ENCODE data around the gene ZYX.

ZYX gene

DNA sequence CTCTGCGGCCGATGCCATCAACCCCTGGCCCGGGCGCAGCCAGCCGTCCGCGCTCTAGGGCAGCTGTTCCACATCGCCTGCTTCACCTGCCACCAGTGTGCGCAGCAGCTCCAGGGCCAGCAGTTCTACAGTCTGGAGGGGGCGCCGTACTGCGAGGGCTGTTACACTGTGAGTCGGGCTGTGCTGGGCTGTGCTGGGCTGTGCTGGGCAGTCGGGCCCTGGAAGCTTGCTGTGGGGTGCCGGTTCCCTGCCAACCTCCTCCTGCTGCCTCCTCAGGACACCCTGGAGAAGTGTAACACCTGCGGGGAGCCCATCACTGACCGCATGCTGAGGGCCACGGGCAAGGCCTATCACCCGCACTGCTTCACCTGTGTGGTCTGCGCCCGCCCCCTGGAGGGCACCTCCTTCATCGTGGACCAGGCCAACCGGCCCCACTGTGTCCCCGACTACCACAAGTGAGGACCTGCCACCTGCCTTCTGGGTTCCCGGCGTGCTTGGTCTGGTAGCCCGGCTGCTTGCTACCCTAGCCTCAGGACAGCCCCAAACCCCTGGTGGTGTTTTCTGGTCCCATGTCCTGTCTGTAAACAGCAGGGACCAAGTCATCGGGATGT, 7.5 kb downstream of the ZYX start:
- H3K4me3 ChIP-seq (ENCODE audit: insufficient read depth, low read length, poor library complexity, severe bottlenecking), result no peak overlapping the region
- no peaks in the 10 kb centered on the region for H3K79me2 ChIP-seq (ENCODE audit: insufficient read depth, low read length)
- H3K27ac ChIP-seq (ENCODE audit: low read depth, low read length), result no peak overlapping the region
- H2AFZ ChIP-seq (ENCODE audit: low read depth, low read length, severe bottlenecking), result no peak overlapping the region
- H3K27me3 ChIP-seq (ENCODE audit: low read length), result no peaks in the 10 kb centered on the region
- no peak overlapping the region for H3K4me2 ChIP-seq (ENCODE audit: low read depth, low read length, poor library complexity, severe bottlenecking)
- no peak overlapping the region for H3K9ac ChIP-seq (ENCODE audit: low read length)
- H3K9me2 ChIP-seq (replicated peaks; ENCODE audit: insufficient read depth, low read length), result no peaks in the 10 kb centered on the region
- no peaks in the 10 kb centered on the region for H4K20me1 ChIP-seq (ENCODE audit: low read depth, low read length)
- H3K9me3 ChIP-seq (ENCODE audit: insufficient read depth, low read length), result no peaks in the 10 kb centered on the region
- H3K36me3 ChIP-seq (ENCODE audit: low read length), result no peaks in the 10 kb centered on the region
- H3F3A ChIP-seq (ENCODE audit: insufficient read depth), result no peaks in the 10 kb centered on the region
- TF ChIP-seq, protein P1, sequence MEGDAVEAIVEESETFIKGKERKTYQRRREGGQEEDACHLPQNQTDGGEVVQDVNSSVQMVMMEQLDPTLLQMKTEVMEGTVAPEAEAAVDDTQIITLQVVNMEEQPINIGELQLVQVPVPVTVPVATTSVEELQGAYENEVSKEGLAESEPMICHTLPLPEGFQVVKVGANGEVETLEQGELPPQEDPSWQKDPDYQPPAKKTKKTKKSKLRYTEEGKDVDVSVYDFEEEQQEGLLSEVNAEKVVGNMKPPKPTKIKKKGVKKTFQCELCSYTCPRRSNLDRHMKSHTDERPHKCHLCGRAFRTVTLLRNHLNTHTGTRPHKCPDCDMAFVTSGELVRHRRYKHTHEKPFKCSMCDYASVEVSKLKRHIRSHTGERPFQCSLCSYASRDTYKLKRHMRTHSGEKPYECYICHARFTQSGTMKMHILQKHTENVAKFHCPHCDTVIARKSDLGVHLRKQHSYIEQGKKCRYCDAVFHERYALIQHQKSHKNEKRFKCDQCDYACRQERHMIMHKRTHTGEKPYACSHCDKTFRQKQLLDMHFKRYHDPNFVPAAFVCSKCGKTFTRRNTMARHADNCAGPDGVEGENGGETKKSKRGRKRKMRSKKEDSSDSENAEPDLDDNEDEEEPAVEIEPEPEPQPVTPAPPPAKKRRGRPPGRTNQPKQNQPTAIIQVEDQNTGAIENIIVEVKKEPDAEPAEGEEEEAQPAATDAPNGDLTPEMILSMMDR (IDR thresholded peaks at IDR 0.05; ENCODE audit: insufficient read depth, low read length, poor library complexity, severe bottlenecking), result no peak
- TF ChIP-seq EZH2phosphoT487 (conservative IDR thresholded peaks at IDR 0.05; ENCODE audit: low read length), result no peak

DNA sequence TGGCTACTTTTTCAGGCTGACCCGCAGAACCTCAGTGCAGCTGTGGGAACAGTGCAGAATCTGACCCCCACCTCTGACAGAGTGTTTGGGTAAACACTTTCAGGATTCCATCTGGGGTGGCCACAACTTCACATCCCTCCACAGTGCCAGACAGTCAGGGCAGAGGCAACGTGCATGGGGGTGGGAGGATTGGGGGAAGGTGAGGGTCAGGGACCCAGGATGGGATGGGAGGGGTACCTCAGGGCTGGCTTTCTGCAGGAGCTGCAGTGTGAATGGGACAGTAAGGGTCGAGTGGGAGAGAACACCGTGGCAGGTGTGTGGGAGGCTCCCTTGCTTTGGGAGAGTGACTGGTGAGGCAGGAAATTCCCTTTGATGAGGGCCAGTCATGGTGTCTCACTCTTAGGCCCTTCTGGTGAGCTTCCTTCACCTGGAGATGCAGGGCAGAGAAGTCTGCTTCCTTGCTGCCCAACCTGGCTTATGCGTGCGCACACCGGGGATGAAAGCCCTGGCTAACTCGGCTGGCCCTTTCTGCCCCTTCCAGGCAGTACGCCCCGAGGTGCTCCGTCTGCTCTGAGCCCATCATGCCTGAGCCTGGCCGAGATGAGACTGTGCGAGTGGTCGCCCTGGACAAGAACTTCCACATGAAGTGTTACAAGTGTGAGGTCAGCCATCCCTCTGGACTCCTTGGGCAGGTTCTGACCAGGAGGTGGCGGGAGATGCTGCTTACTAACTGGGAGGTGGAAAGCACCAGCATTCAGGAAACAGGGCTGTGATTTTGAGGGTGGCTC, 8.4 kb downstream of the ZYX start:
- Histone ChIP-seq H3K9me3 (ENCODE audit: insufficient read depth, low read length) (no peaks in the 10 kb centered on the region), H3K4me3 (ENCODE audit: insufficient read depth, low read length, poor library complexity, severe bottlenecking) (no peak overlapping the region), H3K9ac (ENCODE audit: low read length) (no peak overlapping the region), H3K4me2 (ENCODE audit: low read depth, low read length, poor library complexity, severe bottlenecking) (no peak overlapping the region), H3F3A (ENCODE audit: insufficient read depth) (no peaks in the 10 kb centered on the region), H3K36me3 (ENCODE audit: low read length) (no peaks in the 10 kb centered on the region), H3K27me3 (ENCODE audit: low read length) (no peaks in the 10 kb centered on the region), H2AFZ (ENCODE audit: low read depth, low read length, severe bottlenecking) (no peak overlapping the region), H3K27ac (ENCODE audit: low read depth, low read length) (no peak overlapping the region), H3K9me2 (replicated peaks; ENCODE audit: insufficient read depth, low read length) (no peaks in the 10 kb centered on the region), H4K20me1 (ENCODE audit: low read depth, low read length) (no peaks in the 10 kb centered on the region), H3K79me2 (ENCODE audit: insufficient read depth, low read length) (no peaks in the 10 kb centered on the region)
- TF ChIP-seq, protein P1 (IDR thresholded peaks at IDR 0.05; ENCODE audit: insufficient read depth, low read length, poor library complexity, severe bottlenecking), result no peak
- no peak for TF ChIP-seq EZH2phosphoT487 (conservative IDR thresholded peaks at IDR 0.05; ENCODE audit: low read length)

DNA sequence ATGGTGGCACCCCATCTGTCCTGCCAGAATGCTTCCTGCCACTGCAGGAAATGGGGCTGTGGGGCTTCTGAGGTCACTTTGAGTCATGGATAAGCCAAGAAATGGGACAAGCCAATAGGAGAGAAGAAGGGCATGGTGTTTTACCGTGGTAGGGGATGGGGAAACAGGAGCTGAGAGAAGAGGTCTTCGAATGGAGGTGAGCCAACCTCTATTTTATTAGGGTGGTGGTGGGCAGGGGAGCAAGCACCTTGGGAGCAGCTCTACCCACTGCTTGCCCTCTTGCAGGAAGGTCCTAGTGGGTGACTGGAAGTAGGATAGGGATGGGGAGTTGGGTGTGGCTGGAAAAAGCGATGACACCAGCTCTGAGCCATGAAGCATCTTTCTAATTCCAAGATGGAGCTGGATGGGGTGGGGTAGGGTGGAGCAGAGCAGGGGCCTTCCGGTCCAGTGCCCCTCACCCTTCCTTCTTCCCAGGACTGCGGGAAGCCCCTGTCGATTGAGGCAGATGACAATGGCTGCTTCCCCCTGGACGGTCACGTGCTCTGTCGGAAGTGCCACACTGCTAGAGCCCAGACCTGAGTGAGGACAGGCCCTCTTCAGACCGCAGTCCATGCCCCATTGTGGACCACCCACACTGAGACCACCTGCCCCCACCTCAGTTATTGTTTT, 9.1 kb downstream of the ZYX start:
- Histone ChIP-seq H3K4me3 (ENCODE audit: insufficient read depth, low read length, poor library complexity, severe bottlenecking) (no peak overlapping the region), H4K20me1 (ENCODE audit: low read depth, low read length) (no peaks in the 10 kb centered on the region), H3K9ac (ENCODE audit: low read length) (no peak overlapping the region), H3K9me2 (replicated peaks; ENCODE audit: insufficient read depth, low read length) (no peaks in the 10 kb centered on the region), H3K27ac (ENCODE audit: low read depth, low read length) (no peak overlapping the region), H3K27me3 (ENCODE audit: low read length) (no peaks in the 10 kb centered on the region), H3K9me3 (ENCODE audit: insufficient read depth, low read length) (no peaks in the 10 kb centered on the region), H3K36me3 (ENCODE audit: low read length) (no peaks in the 10 kb centered on the region), H3F3A (ENCODE audit: insufficient read depth) (no peaks in the 10 kb centered on the region), H3K79me2 (ENCODE audit: insufficient read depth, low read length) (no peaks in the 10 kb centered on the region), H2AFZ (ENCODE audit: low read depth, low read length, severe bottlenecking) (no peak overlapping the region), H3K4me2 (ENCODE audit: low read depth, low read length, poor library complexity, severe bottlenecking) (no peak overlapping the region)
- TF ChIP-seq, protein P1 (IDR thresholded peaks at IDR 0.05; ENCODE audit: insufficient read depth, low read length, poor library complexity, severe bottlenecking), result no peak
- TF ChIP-seq EZH2phosphoT487 (conservative IDR thresholded peaks at IDR 0.05; ENCODE audit: low read length), result no peak

All from SU-DHL-6 (cell line).